PFSK-1 (cell line): ENCODE measurements around the gene CAPN10.

Source experiments
- FOXP2 ChIP-seq: optimal IDR thresholded peaks from 2 replicates; pipeline ENCODE3; 2011; ENCODE audit warnings: borderline replicate concordance, control low read depth, inconsistent platforms; ENCODE audit not compliant: insufficient read depth; ENCODE audit errors: extremely low read length, extremely low read depth
- POLR2AphosphoS5 ChIP-seq: IDR thresholded peaks from 2 replicates; pipeline ENCODE4 v1.6.1; 2012; ENCODE audit warnings: low read depth, mild to moderate bottlenecking, control low read depth, low read length, moderate library complexity
- REST ChIP-seq, 2 experiments: IDR thresholded peaks; 2 replicates each; pipeline versions ENCODE4 v1.6.1 to v1.8.0; 2011 to 2012; ENCODE audit warnings: low read depth in 2 of 2, low read length in 2 of 2, control low read depth in 1 of 2, inconsistent platforms in 1 of 2, mild to moderate bottlenecking in 1 of 2, moderate library complexity in 1 of 2; ENCODE audit not compliant: insufficient read depth in 1 of 2
- SIN3A ChIP-seq: IDR thresholded peaks from 2 replicates; pipeline ENCODE4 v1.6.1; 2012; ENCODE audit warnings: mild to moderate bottlenecking, low read length, moderate library complexity, borderline replicate concordance; ENCODE audit not compliant: insufficient read depth
- TAF1 ChIP-seq: IDR thresholded peaks from 2 replicates; pipeline ENCODE4 v1.6.1; 2012; ENCODE audit warnings: low read length, control low read depth, borderline replicate concordance; ENCODE audit not compliant: insufficient read depth

GRCh38 chr2:240585101-240585500, 1.4 kb upstream of the CAPN10 start:
- TF ChIP-seq TAF1 (no peak), POLR2AphosphoS5 (no peak), REST (IDR thresholded peaks at IDR 0.05; ENCODE audit: insufficient read depth in 1 of 2, low read depth in 2 of 2, low read length in 2 of 2) (no peak), SIN3A (no peak), FOXP2 (no peak)
